Measurements from ENCODE around the gene MTERF4. TPM values are rescaled to one million over a fixed set of nuclear protein-coding genes. Genes with fewer than 3 reads are reported as not detected.

MTERF4 gene
- total RNA-seq, 2 donors from 2014 or later, result 91.3 to 98.5 TPM

DNA sequence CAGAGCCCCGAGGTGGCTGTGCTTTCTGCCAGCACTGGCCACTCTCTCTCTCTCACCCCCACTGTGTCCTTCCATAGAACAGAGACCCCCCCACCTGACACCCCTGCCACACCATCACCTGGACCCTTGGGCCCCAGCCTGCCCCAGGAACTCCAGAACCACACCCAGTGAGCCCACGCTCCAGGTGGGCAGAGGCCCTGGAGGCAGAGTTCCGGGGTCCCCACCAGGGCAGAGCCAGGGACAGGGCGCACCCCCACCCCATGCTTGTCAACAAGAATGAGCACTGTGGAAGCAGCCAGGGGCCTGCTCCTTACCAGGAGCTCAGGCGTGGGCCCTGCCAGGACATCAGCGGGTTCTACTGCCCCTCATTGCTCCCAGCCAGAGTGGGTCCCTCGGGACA, 32.6 kb upstream of the MTERF4 start:
- no peak overlapping the region for H3K4me3 ChIP-seq
- TF ChIP-seq, protein P1, sequence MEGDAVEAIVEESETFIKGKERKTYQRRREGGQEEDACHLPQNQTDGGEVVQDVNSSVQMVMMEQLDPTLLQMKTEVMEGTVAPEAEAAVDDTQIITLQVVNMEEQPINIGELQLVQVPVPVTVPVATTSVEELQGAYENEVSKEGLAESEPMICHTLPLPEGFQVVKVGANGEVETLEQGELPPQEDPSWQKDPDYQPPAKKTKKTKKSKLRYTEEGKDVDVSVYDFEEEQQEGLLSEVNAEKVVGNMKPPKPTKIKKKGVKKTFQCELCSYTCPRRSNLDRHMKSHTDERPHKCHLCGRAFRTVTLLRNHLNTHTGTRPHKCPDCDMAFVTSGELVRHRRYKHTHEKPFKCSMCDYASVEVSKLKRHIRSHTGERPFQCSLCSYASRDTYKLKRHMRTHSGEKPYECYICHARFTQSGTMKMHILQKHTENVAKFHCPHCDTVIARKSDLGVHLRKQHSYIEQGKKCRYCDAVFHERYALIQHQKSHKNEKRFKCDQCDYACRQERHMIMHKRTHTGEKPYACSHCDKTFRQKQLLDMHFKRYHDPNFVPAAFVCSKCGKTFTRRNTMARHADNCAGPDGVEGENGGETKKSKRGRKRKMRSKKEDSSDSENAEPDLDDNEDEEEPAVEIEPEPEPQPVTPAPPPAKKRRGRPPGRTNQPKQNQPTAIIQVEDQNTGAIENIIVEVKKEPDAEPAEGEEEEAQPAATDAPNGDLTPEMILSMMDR (IDR thresholded peaks at IDR 0.05), result no peak
- TF ChIP-seq POLR2AphosphoS5 (IDR thresholded peaks at IDR 0.05) (no peak), POLR2A (IDR thresholded peaks at IDR 0.05) (no peak)
- whole genome bisulfite sequencing, result 92% methylated on average over 5 of the region's 7 CpGs
- intact Hi-C loops (cut with DNase I), result no loop called here
- H3K27me3 ChIP-seq (replicated peaks; ENCODE audit: insufficient read depth), result no peaks in the 10 kb centered on the region
- H3K9me3 ChIP-seq, result no peaks in the 10 kb centered on the region
- DNase-seq (ENCODE audit: low spot score), result no peak
- no peaks in the 10 kb centered on the region for H3K4me1 ChIP-seq (replicated peaks)
- peaks cover 0 to 4% of the 10 kb centered on the region in 2 donors for H3K36me3 ChIP-seq
- no peak overlapping the region for H3K27ac ChIP-seq

DNA sequence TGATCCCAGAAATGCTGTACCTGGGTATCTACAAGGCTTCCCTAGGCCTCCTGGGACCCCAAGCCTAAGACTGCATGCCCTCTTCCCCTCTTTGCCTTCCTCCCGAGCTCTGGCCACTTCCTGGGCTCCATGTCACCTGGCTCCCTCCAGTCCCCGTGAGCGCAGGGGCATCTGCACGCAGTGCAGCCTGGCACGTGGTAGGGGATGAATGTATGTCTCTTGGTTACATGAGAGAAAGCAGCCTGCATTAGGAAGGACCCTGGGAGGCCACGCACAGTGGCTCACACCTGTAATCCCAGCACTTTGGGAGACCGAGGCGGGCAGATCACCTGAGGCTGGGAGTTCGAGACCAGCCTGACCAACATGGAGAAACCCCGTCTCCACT, 31.3 kb upstream of the MTERF4 start:
- WGBS, result 94% methylated on average over 10 of the region's 10 CpGs
- Histone ChIP-seq H3K4me3 (no peak overlapping the region), H3K27ac (no peak overlapping the region), H3K36me3 (peaks cover 0 to 4% of the 10 kb centered on the region in 2 donors), H3K9me3 (no peaks in the 10 kb centered on the region), H3K4me1 (replicated peaks) (no peaks in the 10 kb centered on the region), H3K27me3 (replicated peaks; ENCODE audit: insufficient read depth) (no peaks in the 10 kb centered on the region)
- intact Hi-C loops (cut with DNase I), result no loop called here
- TF ChIP-seq POLR2A (IDR thresholded peaks at IDR 0.05), result no peak
- no peak for DNase-seq (ENCODE audit: low spot score)

DNA sequence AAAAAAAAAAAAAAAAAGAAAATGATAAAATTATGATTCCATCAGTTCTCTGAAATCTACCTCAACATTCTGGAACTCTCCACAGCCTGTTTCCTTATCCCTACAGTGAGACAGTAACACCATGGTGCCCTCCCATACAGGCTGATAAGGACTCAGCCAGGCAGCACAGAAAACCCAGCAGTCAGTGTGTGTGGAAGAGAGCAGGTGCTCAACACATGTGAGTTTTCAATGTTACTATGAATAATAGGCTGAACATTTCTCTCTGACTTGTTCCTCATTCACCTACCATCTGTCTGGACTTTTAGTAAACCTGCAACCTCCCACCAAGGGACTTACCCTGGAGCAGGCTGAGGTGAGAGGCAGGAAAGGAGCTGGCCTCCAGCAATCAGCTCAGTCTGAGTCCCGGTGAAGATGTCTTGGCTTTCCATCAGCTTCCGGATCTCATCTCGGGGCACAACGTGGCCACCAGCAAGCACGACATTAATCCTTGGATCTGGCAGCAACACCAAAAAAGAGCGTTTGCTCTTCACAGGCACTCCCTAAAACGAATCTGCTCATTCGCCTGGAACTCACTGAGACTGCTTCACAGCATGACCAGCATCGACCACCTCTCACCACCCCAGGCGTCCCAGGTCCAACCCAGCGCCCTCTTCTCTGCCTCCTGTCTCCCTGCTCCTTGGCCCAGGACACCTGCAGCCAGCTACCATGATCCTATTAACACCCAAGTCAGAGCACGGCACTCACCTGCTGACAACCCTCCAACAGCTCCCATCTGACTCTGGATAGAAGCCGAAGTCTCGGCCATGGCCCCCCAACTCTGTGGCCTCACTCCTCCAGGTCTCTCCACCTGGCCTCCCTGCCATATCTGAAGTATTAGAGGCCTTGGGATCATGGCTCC, 30.7 kb upstream of the MTERF4 start:
- intact Hi-C loops (cut with DNase I), result no loop called here
- no peak for TF ChIP-seq POLR2AphosphoS5 (IDR thresholded peaks at IDR 0.05)
- TF ChIP-seq POLR2A (IDR thresholded peaks at IDR 0.05), result no peak
- TF ChIP-seq, protein P1 (IDR thresholded peaks at IDR 0.05), result no peak
- Histone ChIP-seq H3K27me3 (replicated peaks; ENCODE audit: insufficient read depth) (no peaks in the 10 kb centered on the region), H3K36me3 (peaks cover 0 to 4% of the 10 kb centered on the region in 2 donors), H3K4me3 (no peak overlapping the region), H3K27ac (no peak overlapping the region), H3K9me3 (no peaks in the 10 kb centered on the region), H3K4me1 (replicated peaks) (no peaks in the 10 kb centered on the region)
- no peak for DNase-seq (ENCODE audit: low spot score)
- WGBS, result 94% methylated on average over 14 of the region's 14 CpGs

DNA sequence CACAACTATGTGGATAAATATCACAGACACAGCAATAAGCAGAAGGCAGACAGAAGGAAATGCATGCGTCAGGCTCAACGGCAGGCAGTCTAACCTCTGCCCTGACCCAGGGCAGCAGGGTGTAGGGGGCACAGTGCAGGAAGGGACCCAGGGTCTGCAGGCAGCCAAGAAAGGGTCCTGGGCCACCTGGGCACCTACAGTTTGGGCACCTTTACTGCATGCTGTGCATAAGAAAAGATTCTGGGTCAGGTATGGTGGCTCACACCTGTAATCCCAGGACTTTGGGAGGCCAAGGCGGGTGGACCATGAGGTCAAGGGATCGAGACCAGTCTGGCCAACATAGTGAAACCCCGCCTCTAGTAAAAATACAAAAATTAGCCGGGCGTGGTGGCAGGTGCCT, 29.4 kb upstream of the MTERF4 start:
- no peak overlapping the region for H3K27ac ChIP-seq
- H3K4me1 ChIP-seq (replicated peaks), result no peaks in the 10 kb centered on the region
- H3K4me3 ChIP-seq, result no peak overlapping the region
- H3K27me3 ChIP-seq (replicated peaks; ENCODE audit: insufficient read depth), result no peaks in the 10 kb centered on the region
- intact Hi-C loops (cut with DNase I), result no loop called here
- TF ChIP-seq POLR2A (IDR thresholded peaks at IDR 0.05) (no peak), POLR2AphosphoS5 (IDR thresholded peaks at IDR 0.05) (no peak)
- TF ChIP-seq, protein P1 (IDR thresholded peaks at IDR 0.05), result no peak
- H3K36me3 ChIP-seq, result no peaks in the 10 kb centered on the region
- DNase-seq (ENCODE audit: low spot score), result no peak
- WGBS, result 95% methylated on average over 7 of the region's 7 CpGs
- H3K9me3 ChIP-seq, result no peaks in the 10 kb centered on the region

DNA sequence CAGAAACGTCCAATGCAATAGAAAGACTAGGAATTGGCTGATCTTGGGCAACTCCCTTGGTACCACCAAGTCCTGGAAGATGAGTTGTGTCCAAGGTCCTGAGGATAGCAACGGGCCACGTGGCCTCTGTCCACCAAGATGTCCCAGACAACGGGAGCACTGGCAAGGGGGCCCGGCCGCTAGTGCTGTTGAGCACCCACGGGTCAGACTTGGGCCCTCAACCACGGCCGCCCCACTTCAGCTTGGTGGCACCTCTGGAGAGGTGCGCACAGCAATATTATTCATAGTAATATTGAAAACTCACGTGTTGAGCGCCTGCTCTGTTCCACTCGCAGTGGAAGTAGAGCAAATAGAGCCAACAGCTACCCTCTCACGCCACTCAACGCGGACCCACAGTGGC, 28.2 kb upstream of the MTERF4 start:
- 93% methylated on average over 16 of the region's 16 CpGs for WGBS
- Histone ChIP-seq H3K36me3 (no peaks in the 10 kb centered on the region), H3K4me3 (no peak overlapping the region), H3K27ac (no peak overlapping the region), H3K9me3 (no peaks in the 10 kb centered on the region), H3K4me1 (replicated peaks) (no peaks in the 10 kb centered on the region), H3K27me3 (replicated peaks; ENCODE audit: insufficient read depth) (no peaks in the 10 kb centered on the region)
- no peak for TF ChIP-seq POLR2AphosphoS5 (IDR thresholded peaks at IDR 0.05)
- TF ChIP-seq, protein P1 (IDR thresholded peaks at IDR 0.05), result no peak
- no peak for TF ChIP-seq POLR2A (IDR thresholded peaks at IDR 0.05)
- intact Hi-C loops (cut with DNase I), result no loop called here
- DNase-seq (ENCODE audit: low spot score), result no peak

Data from prostate gland (tissue), 2 donors.